Activated T-helper 2 cell treated with anti-CD3 and anti-CD28 coated beads, Interferon-gamma antibody, Interleukin-2, Interleukin-4, amounts not matched to agents 10 μg/mL and 5 μg/mL and 100 μg/mL, durations not matched to agents 14 hours and 24 hours and 36 hours (primary cell): ENCODE measurements around the gene RCC2. TPM values are rescaled to one million over a fixed set of nuclear protein-coding genes. Genes with fewer than 3 reads are reported as not detected.

Experiments used
- total RNA-seq: library from RNA; stranded (reverse); gene quantifications from 2 replicates; pipeline ENCODE4 v1.2.3, GENCODE V29; 2022

RCC2 gene
- total RNA-seq, 1 donor from 2014 or later = 202 TPM

Other genes with a start within 250 kb of the RCC2 start
- gene PADI1, start 234.5 kb downstream of the RCC2 start, total RNA-seq = not detected in 2 replicates
- gene PADI3, start 190.6 kb downstream of the RCC2 start, total RNA-seq = not detected in 2 replicates
- not detected in 2 replicates for gene PADI4, start 131.5 kb downstream of the RCC2 start, total RNA-seq
- gene PADI6, start 67.5 kb downstream of the RCC2 start, total RNA-seq = not detected in 2 replicates
- gene ARHGEF10L, start 100.0 kb upstream of the RCC2 start, total RNA-seq = 0.05 TPM in 1 of 2 replicates, not detected in the other